DMS114 treated with DMSO at 0.1 percent for 48 hours (cell line): ENCODE measurements around the gene NRIP3.
A peak's percentile ranks its signal among the peaks of the same experiment; 100 is the strongest.
"Not testable (repeated sequence)": the region's sequence is repeated elsewhere in the genome, so short reads cannot be mapped to it uniquely, and the experiment has no call there.

ENCODE experiments used
- DNase-seq: peaks from one replicate; lab custom pipeline; 2025; ENCODE audit not compliant: unreplicated experiment; lab: John Stamatoyannopoulos, UW

The NRIP3 gene

GRCh38 chr11:9016916-9017642 lies 13.3 kb upstream of the NRIP3 start:
- DNase-seq = no peak

- peak; percentile 19 for DNase-seq
Observed at GRCh38 chr11:9015677-9016076, 11.9 kb upstream of the NRIP3 start.

- no peak for DNase-seq
Observed at GRCh38 chr11:9014826-9015225, 11.0 kb upstream of the NRIP3 start.

GRCh38 chr11:9013373-9013772 lies 9.6 kb upstream of the NRIP3 start:
- DNase-seq = no peak

- not testable (repeated sequence) for DNase-seq
Observed at GRCh38 chr11:9009538-9009937, 5.7 kb upstream of the NRIP3 start.

GRCh38 chr11:9008661-9009060 lies 4.9 kb upstream of the NRIP3 start:
- no peak for DNase-seq

- no peak for DNase-seq
Observed at GRCh38 chr11:9008011-9008550, 4.3 kb upstream of the NRIP3 start.

GRCh38 chr11:9005087-9005486 lies 1.3 kb upstream of the NRIP3 start:
- no peak for DNase-seq

- no peak for DNase-seq
Observed at GRCh38 chr11:9004183-9004926, 554 bp upstream of the NRIP3 start.

- no peak for DNase-seq
Observed at GRCh38 chr11:9002920-9003572, 755 bp downstream of the NRIP3 start.

GRCh38 chr11:9001736-9002135 lies 2.1 kb downstream of the NRIP3 start:
- no peak for DNase-seq

- no peak for DNase-seq
Observed at GRCh38 chr11:8998017-8998416, 5.8 kb downstream of the NRIP3 start.

- no peak for DNase-seq
Observed at GRCh38 chr11:8997451-8997850, 6.3 kb downstream of the NRIP3 start.

GRCh38 chr11:8989453-8989852 lies 14.3 kb downstream of the NRIP3 start:
- no peak for DNase-seq

- no peak for DNase-seq
Observed at GRCh38 chr11:8988329-8989234, 15.2 kb downstream of the NRIP3 start.

- no peak for DNase-seq
Observed at GRCh38 chr11:8987446-8987845, 16.4 kb downstream of the NRIP3 start.

GRCh38 chr11:8986772-8987171 lies 17.0 kb downstream of the NRIP3 start:
- not testable (repeated sequence) for DNase-seq

- DNase-seq = no peak
Observed at GRCh38 chr11:8985462-8985861, 18.3 kb downstream of the NRIP3 start.

- DNase-seq = no peak
Observed at GRCh38 chr11:8983552-8983951, 20.2 kb downstream of the NRIP3 start.

- no peak for DNase-seq
Observed at GRCh38 chr11:8980485-8980884, 23.3 kb downstream of the NRIP3 start.

- DNase-seq = not testable (repeated sequence)
Observed at GRCh38 chr11:8979365-8979764, 24.4 kb downstream of the NRIP3 start.
